ENCODE data around the gene CCND3. TPM values are rescaled to one million over a fixed set of nuclear protein-coding genes. Genes with fewer than 3 reads are reported as not detected.

The CCND3 gene
- total and polyA plus RNA-seq, 2 experiments from 2014 or later, result 79.3 to 134 TPM

GRCh38 chr6:41894366-41895299, 47.0 kb downstream of the CCND3 start:
- TF ChIP-seq EZH2 (IDR thresholded peaks at IDR 0.05; ENCODE audit: borderline replicate concordance), result no peak
- no peak for TF ChIP-seq EZH2phosphoT487 (IDR thresholded peaks at IDR 0.05; ENCODE audit: low read depth, severe bottlenecking, unreplicated experiment)
- no peak for TF ChIP-seq CTCF (IDR thresholded peaks at IDR 0.05; ENCODE audit: poor library complexity)
- DNase-seq (ENCODE audit: low spot score), result peak; percentile 14
- no peaks in the 10 kb centered on the region for H4K20me1 ChIP-seq (ENCODE audit: insufficient read depth, poor library complexity, severe bottlenecking)
- WGBS (ENCODE audit: low lambda C conversion rate, missing lambda C conversion rate), result 1% methylated on average over 22 of the region's 56 CpGs
- H3K4me1 ChIP-seq (ENCODE audit: insufficient read depth), result peaks cover 8% of the 10 kb centered on the region
- H3K9me2 ChIP-seq (replicated peaks; ENCODE audit: insufficient read depth), result no peaks in the 10 kb centered on the region
- no peaks in the 10 kb centered on the region for H3K9me3 ChIP-seq (ENCODE audit: low read depth)
- no peaks in the 10 kb centered on the region for H3K36me3 ChIP-seq (replicated peaks; ENCODE audit: insufficient read depth, low read depth)
- peak overlapping the region; percentile 85 for H2AFZ ChIP-seq
- no peaks in the 10 kb centered on the region for H3K27me3 ChIP-seq
- peak overlapping the region; percentile 95 for H3K27ac ChIP-seq
- H3K4me3 ChIP-seq, result peak overlapping the region; percentile 98
- H3K4me2 ChIP-seq, result peak overlapping the region; percentile 86
- no peaks in the 10 kb centered on the region for H3K79me2 ChIP-seq

- no peak overlapping the region for H3K4me3 ChIP-seq
- peaks cover 8% of the 10 kb centered on the region for H3K4me1 ChIP-seq (ENCODE audit: insufficient read depth)
- no peak for DNase-seq (ENCODE audit: low spot score)
- no peaks in the 10 kb centered on the region for H3K9me3 ChIP-seq (ENCODE audit: low read depth)
- H3K9me2 ChIP-seq (replicated peaks; ENCODE audit: insufficient read depth), result no peaks in the 10 kb centered on the region
- no peaks in the 10 kb centered on the region for H3K36me3 ChIP-seq (replicated peaks; ENCODE audit: insufficient read depth, low read depth)
- no peaks in the 10 kb centered on the region for H3K27me3 ChIP-seq
- H2AFZ ChIP-seq, result no peak overlapping the region
- H4K20me1 ChIP-seq (ENCODE audit: insufficient read depth, poor library complexity, severe bottlenecking), result no peaks in the 10 kb centered on the region
- TF ChIP-seq EZH2 (IDR thresholded peaks at IDR 0.05; ENCODE audit: borderline replicate concordance) (no peak), EZH2phosphoT487 (IDR thresholded peaks at IDR 0.05; ENCODE audit: low read depth, severe bottlenecking, unreplicated experiment) (no peak), CTCF (IDR thresholded peaks at IDR 0.05; ENCODE audit: poor library complexity) (no peak)
- H3K79me2 ChIP-seq, result no peaks in the 10 kb centered on the region
- peak overlapping the region; percentile 86 for H3K4me2 ChIP-seq
- H3K27ac ChIP-seq, result no peak overlapping the region
- 56% methylated on average over 4 of the region's 4 CpGs for WGBS (ENCODE audit: low lambda C conversion rate, missing lambda C conversion rate)
Observed at GRCh38 chr6:41892921-41893564, 48.6 kb downstream of the CCND3 start.

GRCh38 chr6:41887331-41887751, 54.3 kb downstream of the CCND3 start:
- WGBS (ENCODE audit: low lambda C conversion rate, missing lambda C conversion rate), result 36% methylated on average over 4 of the region's 4 CpGs

More at GRCh38 chr6:41887331-41887751, 54.3 kb downstream of the CCND3 start:
- Histone ChIP-seq H2AFZ (no peak overlapping the region), H3K27ac (no peak overlapping the region), H3K4me2 (no peak overlapping the region), H3K4me3 (no peak overlapping the region), H3K27me3 (no peaks in the 10 kb centered on the region), H3K36me3 (replicated peaks; ENCODE audit: insufficient read depth, low read depth) (no peaks in the 10 kb centered on the region), H3K9me3 (ENCODE audit: low read depth) (no peaks in the 10 kb centered on the region), H4K20me1 (ENCODE audit: insufficient read depth, poor library complexity, severe bottlenecking) (no peaks in the 10 kb centered on the region), H3K9me2 (replicated peaks; ENCODE audit: insufficient read depth) (no peaks in the 10 kb centered on the region), H3K79me2 (no peaks in the 10 kb centered on the region), H3K4me1 (ENCODE audit: insufficient read depth) (no peaks in the 10 kb centered on the region)
- TF ChIP-seq EZH2 (IDR thresholded peaks at IDR 0.05; ENCODE audit: borderline replicate concordance) (no peak), CTCF (IDR thresholded peaks at IDR 0.05; ENCODE audit: poor library complexity) (no peak), EZH2phosphoT487 (IDR thresholded peaks at IDR 0.05; ENCODE audit: low read depth, severe bottlenecking, unreplicated experiment) (no peak)
- no peak for DNase-seq (ENCODE audit: low spot score)

All from hepatocyte (in vitro differentiated cells).